Hematopoietic multipotent progenitor cell treated with erythropoietin and hydrocortisone succinate and interleukin-3 and kit ligand, for 6 days (in vitro differentiated cells): ENCODE data around the gene SIAH1.
"Not testable (repeated sequence)": the region's sequence is repeated elsewhere in the genome, so short reads cannot be mapped to it uniquely, and the experiment has no call there.

Experiments used
- DNase-seq: peaks from one replicate; pipeline ENCODE4 v3.0.0-alpha.2; 2015

SIAH1 gene

DNA sequence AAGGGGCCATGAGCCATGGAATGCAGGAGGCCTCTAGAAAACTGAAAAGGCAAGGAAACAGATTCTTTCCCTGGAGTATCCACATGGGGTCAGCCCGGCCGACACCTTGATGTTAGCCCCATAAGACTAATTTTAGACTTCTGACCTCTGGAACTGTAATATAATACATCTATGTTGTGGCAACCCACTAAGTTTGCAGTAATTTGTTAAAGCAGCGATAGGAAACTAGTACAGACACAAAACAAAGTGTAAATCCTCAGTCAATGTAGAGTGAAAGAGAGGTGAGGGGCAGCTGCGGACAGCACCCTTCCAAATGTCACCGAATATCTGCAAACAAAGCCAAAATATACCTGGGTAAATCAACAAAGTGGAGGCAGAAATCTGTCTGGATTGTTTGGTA, 7.2 kb upstream of the SIAH1 start:
- no peak for DNase-seq

- DNase-seq = no peak
These were observed 1.5 kb upstream of the SIAH1 start for GRCh38 chr16:48386559-48387312.

DNA sequence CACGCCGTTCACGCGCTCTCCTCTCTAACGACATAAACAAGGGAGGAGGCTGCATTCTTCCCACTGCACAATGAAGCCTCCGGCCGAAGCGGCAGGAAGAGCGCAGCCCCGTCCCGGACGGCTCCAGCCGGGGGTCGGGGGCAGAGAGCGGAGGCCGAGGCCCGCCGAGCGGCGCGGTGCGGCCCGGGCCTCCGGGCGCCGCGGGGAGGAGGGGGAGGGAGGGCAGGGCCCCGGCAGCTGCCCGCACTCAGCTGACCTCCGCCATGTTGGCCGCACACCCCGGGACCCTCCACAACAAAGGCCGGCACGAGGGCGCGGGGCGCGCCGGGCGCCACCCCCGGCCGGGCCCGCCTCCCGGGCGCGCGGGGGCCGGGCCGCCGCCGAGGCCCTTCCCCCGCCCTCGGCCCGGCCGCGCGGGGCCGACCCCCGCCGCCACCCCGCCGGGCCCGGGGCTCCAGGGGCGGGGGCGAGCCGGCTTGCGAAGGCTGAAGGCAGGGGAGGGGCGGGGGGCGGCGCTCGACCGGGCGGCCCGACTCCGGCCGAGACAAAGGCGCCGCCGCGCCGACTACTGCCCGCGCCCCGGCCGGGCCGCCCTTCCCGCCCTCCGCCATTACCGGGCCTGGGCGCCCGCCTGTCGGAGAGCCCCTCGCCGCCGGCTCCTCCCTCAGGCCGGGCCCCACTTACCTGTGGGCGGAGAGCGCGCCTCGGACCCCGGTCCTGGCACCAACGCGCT, 527 bp downstream of the SIAH1 start:
- DNase-seq = peak; percentile 64

DNA sequence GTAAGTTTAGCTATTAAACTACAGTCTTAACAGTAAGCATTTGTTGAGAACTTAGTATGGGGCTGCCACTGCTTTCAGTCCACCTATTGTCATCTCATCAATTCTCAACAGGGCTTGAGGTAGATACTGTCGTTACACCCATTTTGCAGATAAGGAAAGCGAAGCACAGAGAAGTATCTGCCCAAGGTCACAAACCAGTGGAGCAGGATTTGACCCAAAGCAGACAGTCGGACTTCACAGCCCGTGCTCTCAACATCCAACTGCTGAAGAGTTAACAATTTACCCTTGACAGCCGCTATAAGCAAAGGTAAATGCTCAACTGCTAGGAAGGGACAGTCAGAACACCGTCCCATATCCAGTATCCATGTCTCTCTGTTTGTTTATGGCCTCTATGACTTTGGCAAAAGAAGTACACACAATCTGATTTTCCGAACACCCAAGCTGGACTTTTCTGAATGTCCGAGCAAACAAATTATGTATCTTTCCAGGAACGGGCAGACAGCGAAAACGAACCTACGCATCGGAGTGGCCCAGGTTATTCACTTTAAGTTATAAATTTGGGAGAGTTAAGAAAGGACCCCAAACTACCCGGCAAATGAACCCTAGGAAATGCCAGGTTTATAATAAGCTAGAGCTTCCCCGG, 1.2 kb downstream of the SIAH1 start:
- DNase-seq = peak; percentile 52

DNA sequence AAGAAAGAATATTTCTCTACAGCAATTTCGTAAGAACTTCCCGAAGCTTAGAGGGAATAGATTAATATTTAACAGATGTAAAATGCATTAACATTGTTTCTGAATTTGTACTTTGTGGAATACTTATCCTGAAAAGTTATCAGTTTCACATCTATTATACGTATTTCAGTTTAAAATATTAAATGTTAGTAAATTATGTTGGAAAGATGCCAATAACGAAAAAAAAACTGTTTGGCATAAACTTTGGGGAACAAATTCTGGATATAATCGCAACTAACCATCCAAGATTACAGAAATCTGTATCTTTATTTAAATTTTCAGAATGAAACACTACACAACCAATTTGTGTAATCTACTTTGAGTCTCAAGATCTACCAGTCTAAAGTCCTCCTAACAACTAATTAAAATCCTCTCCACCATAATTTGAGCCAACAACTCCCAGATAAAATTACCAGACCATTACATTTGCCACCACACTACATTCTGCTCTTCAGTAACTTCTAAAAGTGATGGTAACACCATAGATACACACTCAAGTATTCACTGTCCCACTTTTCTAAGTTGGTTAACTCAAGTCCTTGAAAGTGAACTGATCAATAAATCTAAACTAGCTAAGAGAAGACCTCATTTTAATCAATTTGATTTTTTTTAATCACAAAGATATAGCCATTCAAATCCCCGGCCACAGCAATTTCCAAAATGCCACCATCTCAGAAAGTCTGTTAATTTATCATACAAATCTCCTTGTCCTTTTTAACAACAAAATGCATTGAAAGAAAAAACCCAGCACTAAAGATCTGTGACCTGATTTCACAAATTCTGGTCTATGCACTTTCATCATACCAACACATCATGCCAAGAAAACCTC, 2.0 kb downstream of the SIAH1 start:
- no peak for DNase-seq

GRCh38 chr16:48382131-48382530, 3.1 kb downstream of the SIAH1 start:
- no peak for DNase-seq

- peak; percentile 45 for DNase-seq
These were observed 4.0 kb downstream of the SIAH1 start for GRCh38 chr16:48381201-48381600.

- peak; percentile 69 for DNase-seq
These were observed 6.4 kb downstream of the SIAH1 start for GRCh38 chr16:48378836-48379235.

DNA sequence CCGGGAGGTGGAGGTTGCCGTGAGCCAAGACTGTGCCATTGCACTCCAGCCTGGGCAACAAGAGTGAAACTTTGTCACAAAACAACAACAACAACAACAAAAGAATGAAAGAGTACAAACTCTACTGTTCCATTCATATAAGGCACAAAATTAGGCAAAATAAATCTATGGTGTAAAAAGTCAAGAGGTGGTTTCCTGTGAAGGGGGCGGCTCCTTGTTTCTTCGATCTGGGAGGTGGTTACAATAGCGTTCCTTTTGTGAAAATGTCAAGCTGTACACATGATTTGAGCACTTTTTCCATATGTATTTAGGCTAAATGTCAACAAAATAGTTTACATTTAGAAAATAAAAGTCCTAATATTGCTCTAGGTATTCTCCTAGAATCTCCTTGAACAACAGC, 6.9 kb downstream of the SIAH1 start:
- DNase-seq = no peak

- DNase-seq = not testable (repeated sequence)
These were observed 7.9 kb downstream of the SIAH1 start for GRCh38 chr16:48377301-48377700.

DNA sequence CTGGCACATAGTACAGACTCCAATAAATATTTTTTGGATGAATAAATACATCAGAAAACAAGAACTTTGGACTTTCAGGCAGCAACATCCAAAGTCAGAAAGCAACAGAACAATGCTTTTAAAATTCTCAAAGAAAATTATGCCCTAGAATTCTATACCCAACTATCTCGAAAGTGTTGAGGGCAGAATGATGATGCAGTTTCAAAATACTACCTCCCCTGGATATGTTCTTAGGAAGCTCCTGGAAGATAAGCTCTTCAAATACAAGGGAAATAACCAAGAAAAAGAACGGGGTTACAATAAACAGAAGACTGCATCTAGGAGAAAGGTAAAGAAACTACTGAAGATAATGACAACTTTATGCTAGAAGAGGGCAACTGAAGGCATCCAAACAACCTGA, 11.0 kb downstream of the SIAH1 start:
- DNase-seq = no peak

GRCh38 chr16:48373258-48374029, 11.8 kb downstream of the SIAH1 start:
- DNase-seq = no peak

DNA sequence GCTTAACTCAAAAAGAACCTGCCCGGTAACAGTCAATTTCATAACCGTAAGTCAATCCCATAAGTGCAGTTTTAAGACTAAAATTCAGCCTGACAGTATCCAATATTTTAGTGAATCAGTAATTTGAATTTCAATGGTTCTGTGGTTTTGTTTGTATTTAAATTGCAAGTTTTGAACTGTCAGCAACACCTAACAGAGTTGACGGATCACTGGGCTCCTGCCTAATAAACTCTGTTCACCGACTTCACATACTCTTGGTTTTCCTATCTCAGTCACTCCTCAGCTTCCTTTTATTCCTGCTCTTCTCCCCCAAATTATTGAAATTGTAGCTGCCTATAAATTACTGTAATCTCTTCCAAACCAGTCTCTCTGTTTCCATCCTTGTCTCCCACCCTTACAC, 12.5 kb downstream of the SIAH1 start:
- no peak for DNase-seq

GRCh38 chr16:48371393-48371780, 13.8 kb downstream of the SIAH1 start:
- no peak for DNase-seq

GRCh38 chr16:48370668-48371392, 14.4 kb downstream of the SIAH1 start:
- not testable (repeated sequence) for DNase-seq

DNA sequence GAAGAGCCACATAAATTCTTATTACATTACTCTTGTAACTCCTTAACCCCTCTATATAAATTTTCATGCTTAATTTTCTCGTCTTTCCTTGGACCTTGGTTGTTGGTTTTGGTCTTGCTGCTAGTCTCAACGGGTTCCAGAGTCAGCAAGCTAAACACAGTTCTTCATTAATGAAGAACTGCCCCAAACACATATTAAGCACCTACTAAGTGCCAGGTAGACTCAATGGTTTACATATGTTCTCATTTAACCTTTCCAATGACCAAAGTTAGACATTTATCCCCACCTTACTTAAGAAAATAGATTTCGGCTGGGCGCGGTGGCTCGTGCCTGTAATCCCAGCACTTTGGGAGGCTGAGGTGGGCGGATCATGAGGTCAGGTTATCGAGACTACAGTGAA, 15.0 kb downstream of the SIAH1 start:
- no peak for DNase-seq

GRCh38 chr16:48369765-48370164, 15.4 kb downstream of the SIAH1 start:
- DNase-seq = no peak

DNA sequence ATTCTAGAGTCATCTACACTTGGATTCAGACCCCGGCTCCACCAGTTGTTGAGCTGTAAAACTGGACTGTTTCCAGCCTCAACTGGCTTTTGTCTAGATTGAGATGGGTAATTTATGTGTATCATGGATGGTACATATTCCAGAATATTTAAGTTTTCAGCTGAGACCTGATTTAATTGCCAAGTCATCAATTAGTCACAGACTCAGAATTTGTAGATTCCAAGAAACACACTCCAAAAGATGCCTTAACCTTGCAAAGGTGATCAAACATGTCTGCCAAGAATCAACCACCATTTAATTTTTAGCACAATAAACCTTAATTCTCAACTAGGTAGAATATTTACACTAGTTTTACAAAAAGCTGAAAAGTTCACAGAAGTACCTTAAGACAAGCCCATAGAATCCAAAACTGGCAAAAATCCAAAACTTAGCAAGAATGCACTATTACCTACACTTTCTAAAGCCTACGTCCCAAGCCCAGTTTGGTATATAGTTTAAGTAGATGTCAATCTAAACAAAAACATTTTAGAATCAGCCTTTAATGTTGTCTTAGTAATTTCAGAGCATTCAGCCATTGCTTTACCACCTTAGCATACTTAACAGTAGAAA, 17.7 kb downstream of the SIAH1 start:
- DNase-seq = no peak

GRCh38 chr16:48366165-48367093, 18.8 kb downstream of the SIAH1 start:
- DNase-seq = peak; percentile 81
